Ammon's horn (tissue), 1 donor: ENCODE results near the gene ZNF165.
A peak's percentile ranks its signal among the peaks of the same experiment; 100 is the strongest.
"Not testable (repeated sequence)": the region's sequence is repeated elsewhere in the genome, so short reads cannot be mapped to it uniquely, and the experiment has no call there.

Experiments
- DNase-seq: peaks from one replicate; pipeline ENCODE4 v3.0.0-alpha.2; 2016; ENCODE audit warnings: low spot score

Gene ZNF165

GRCh38 chr6:28122283-28122682, 41.9 kb downstream of the ZNF165 start:
- not testable (repeated sequence) for DNase-seq

- peak; percentile 85 for DNase-seq
Observed at GRCh38 chr6:28124350-28124970, 44.1 kb downstream of the ZNF165 start, which contains the start of gene ZSCAN16. Gene ZSCAN16, plus strand, starts transcription at chr6:28124609. Its CDS starts 835 bp downstream, at chr6:28125444.

GRCh38 chr6:28124971-28125353, 44.6 kb downstream of the ZNF165 start:
- no peak for DNase-seq

- DNase-seq: no peak
Observed at GRCh38 chr6:28125401-28125800, 45.0 kb downstream of the ZNF165 start.

- DNase-seq: peak; percentile 45
Observed at GRCh38 chr6:28134015-28134414, 53.6 kb downstream of the ZNF165 start.

DNA sequence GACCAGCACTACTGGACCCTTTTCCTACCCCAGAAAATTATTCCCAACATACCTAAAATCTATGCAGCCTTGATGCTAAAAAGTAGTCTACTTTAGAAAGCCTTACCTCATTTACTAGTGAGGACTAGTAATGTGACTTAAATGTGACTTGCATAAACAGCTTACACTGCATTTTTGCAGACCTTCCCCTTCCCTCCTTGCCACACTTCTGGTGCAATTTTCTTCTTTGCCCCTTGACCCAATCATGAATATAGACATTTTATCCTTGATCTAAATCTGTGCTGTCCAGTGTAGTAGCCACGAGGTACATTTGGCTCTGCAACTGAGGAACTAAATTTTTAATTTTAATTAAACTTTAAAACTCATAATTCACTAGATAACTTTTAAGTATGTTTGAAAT, 54.3 kb downstream of the ZNF165 start:
- no peak for DNase-seq

DNA sequence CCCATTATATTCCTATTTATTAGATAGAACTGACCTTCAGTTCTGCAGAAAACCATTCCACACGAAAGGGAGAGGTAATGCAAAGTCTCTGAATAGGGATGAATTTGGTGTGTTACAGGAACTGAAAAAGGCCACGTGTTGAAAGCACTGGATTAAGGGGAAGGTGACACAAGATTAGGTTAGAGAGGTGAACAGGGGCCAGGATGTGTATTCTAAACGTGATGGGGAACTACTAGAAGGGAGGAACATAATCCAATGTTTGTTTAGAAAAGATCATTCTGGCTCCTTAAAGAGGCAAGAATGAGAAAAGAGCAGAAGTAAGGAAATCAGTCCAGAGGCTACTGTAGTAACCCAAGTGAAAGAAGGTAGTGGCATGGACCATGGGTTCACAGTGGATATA, 55.0 kb downstream of the ZNF165 start:
- DNase-seq: no peak

GRCh38 chr6:28136585-28137504, 56.5 kb downstream of the ZNF165 start:
- DNase-seq: peak; percentile 89

DNA sequence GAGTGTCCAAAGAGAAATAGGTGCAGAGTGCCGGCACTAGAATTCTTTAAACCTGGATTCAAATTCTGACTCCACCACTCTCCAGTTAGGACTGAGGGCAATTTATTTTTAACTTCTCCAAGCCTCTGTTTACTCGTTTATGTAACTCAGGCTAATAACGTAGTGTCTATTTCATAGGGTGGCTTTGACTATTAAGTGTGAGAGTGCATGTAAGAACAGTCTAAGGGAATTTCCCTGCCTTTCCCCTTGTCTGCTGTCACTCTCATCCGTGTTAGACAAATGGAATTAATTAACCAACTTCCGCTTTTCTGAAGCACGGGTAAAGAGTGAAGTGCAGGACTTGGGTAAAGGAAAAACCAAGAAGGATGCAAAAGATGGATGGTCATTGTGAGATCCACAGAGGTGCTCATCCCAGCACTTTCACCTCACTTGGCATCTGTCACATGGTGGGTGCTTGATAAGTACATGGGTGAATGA, 57.2 kb downstream of the ZNF165 start:
- DNase-seq: peak; percentile 19
